T-helper 22 cell (primary cell): Measurements from ENCODE around the gene ARHGAP4.

Experiments
- DNase-seq: peaks from one replicate; pipeline ENCODE4 v3.0.0-alpha.2; 2020; ENCODE audit warnings: low read depth

Gene ARHGAP4

GRCh38 chrX:153905481-153906095 is 20.5 kb downstream of the ARHGAP4 start:
- no peak for DNase-seq

GRCh38 chrX:153903991-153904957 is 21.8 kb downstream of the ARHGAP4 start, which contains the start of gene AVPR2:
AVPR2 (plus strand) TSS chrX:153904673; CDS start chrX:153905146, 473 bp downstream.
- no peak for DNase-seq

- no peak for DNase-seq
These were observed 22.7 kb downstream of the ARHGAP4 start for GRCh38 chrX:153903238-153903980.

GRCh38 chrX:153902385-153902784 is 23.7 kb downstream of the ARHGAP4 start:
- DNase-seq: no peak

GRCh38 chrX:153901753-153902140 is 24.3 kb downstream of the ARHGAP4 start:
- DNase-seq: no peak

- peak; percentile 40 for DNase-seq
These were observed 25.0 kb downstream of the ARHGAP4 start for GRCh38 chrX:153900831-153901752.

GRCh38 chrX:153897899-153898298 is 28.2 kb downstream of the ARHGAP4 start:
- DNase-seq: no peak

GRCh38 chrX:153889123-153889522 is 36.9 kb downstream of the ARHGAP4 start:
- no peak for DNase-seq

GRCh38 chrX:153888344-153888743 is 37.7 kb downstream of the ARHGAP4 start:
- no peak for DNase-seq

- DNase-seq: no peak
These were observed 38.7 kb downstream of the ARHGAP4 start for GRCh38 chrX:153887385-153887784.

- DNase-seq: no peak
These were observed 39.1 kb downstream of the ARHGAP4 start for GRCh38 chrX:153886915-153887314.

GRCh38 chrX:153885968-153886903 is 39.8 kb downstream of the ARHGAP4 start, which contains the start of gene L1CAM:
L1CAM (minus strand) TSS chrX:153886173; CDS start chrX:153875836, 10,337 bp downstream.
- DNase-seq: no peak

- DNase-seq: no peak
These were observed 40.8 kb downstream of the ARHGAP4 start for GRCh38 chrX:153885208-153885787.

- no peak for DNase-seq
These were observed 41.5 kb downstream of the ARHGAP4 start for GRCh38 chrX:153884590-153884989.

- no peak for DNase-seq
These were observed 41.9 kb downstream of the ARHGAP4 start for GRCh38 chrX:153884136-153884535.

GRCh38 chrX:153883163-153883843 is 42.8 kb downstream of the ARHGAP4 start:
- no peak for DNase-seq

- no peak for DNase-seq
These were observed 43.5 kb downstream of the ARHGAP4 start for GRCh38 chrX:153882557-153882956.

GRCh38 chrX:153882086-153882498 is 44.0 kb downstream of the ARHGAP4 start:
- no peak for DNase-seq

GRCh38 chrX:153881281-153881680 is 44.8 kb downstream of the ARHGAP4 start:
- DNase-seq: no peak
